Epithelial cell of proximal tubule (primary cell): ENCODE measurements around the gene CYP27C1. TPM values are rescaled to one million over a fixed set of nuclear protein-coding genes. Genes with fewer than 3 reads are reported as not detected.

ENCODE experiments used
- DNase-seq: peaks from one replicate; pipeline ENCODE4 v3.0.0-alpha.2; 2011; ENCODE audit warnings: low read depth
- H3K4me3 ChIP-seq: 2 replicates; pipeline ENCODE4 v1.5.1; 2011; ENCODE audit warnings: low read depth, mild to moderate bottlenecking, low read length
- total RNA-seq: library from RNA; depleted of rRNA; stranded (reverse); fragments of >200 nt; gene quantifications from 2 replicates; pipeline ENCODE4 v1.2.3, GENCODE V29; 2015
- TF ChIP-seq, protein P1 (sequence below): conservative IDR thresholded peaks from 2 replicates; pipeline ENCODE4 v1.5.1; 2012; ENCODE audit warnings: low read depth, mild to moderate bottlenecking, low read length

Gene CYP27C1
- total RNA-seq, 1 donor from 2014 or later = 0.52 TPM

DNA sequence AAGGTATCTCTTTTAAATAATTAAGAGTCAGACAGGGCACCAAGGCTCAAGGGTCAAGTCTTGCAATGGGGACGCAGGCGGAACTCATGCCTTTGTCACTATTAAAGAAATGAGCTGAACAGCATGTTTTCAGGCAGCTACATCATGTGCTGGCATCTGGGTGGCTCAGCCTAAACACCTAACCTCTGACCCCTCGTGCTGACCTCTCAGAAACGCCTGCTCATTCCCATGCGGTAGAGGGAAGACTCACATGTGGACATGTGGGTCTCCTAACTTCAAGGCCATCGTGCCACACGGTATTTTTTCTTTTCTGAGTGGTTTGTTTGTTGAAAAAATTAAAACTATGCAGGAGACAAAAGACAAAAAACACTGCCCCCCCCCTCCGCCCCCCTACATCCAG lies 31.3 kb downstream of the CYP27C1 start:
- H3K4me3 ChIP-seq = no peak overlapping the region
- TF ChIP-seq, protein P1, sequence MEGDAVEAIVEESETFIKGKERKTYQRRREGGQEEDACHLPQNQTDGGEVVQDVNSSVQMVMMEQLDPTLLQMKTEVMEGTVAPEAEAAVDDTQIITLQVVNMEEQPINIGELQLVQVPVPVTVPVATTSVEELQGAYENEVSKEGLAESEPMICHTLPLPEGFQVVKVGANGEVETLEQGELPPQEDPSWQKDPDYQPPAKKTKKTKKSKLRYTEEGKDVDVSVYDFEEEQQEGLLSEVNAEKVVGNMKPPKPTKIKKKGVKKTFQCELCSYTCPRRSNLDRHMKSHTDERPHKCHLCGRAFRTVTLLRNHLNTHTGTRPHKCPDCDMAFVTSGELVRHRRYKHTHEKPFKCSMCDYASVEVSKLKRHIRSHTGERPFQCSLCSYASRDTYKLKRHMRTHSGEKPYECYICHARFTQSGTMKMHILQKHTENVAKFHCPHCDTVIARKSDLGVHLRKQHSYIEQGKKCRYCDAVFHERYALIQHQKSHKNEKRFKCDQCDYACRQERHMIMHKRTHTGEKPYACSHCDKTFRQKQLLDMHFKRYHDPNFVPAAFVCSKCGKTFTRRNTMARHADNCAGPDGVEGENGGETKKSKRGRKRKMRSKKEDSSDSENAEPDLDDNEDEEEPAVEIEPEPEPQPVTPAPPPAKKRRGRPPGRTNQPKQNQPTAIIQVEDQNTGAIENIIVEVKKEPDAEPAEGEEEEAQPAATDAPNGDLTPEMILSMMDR = no peak
- no peak for DNase-seq

- TF ChIP-seq, protein P1 = no peak
- H3K4me3 ChIP-seq = no peak overlapping the region
- DNase-seq = no peak
These were observed 32.3 kb downstream of the CYP27C1 start for GRCh38 chr2:127187831-127188230.

GRCh38 chr2:127187081-127187775 lies 32.9 kb downstream of the CYP27C1 start:
- no peak overlapping the region for H3K4me3 ChIP-seq
- DNase-seq = no peak
- TF ChIP-seq, protein P1 = no peak

DNA sequence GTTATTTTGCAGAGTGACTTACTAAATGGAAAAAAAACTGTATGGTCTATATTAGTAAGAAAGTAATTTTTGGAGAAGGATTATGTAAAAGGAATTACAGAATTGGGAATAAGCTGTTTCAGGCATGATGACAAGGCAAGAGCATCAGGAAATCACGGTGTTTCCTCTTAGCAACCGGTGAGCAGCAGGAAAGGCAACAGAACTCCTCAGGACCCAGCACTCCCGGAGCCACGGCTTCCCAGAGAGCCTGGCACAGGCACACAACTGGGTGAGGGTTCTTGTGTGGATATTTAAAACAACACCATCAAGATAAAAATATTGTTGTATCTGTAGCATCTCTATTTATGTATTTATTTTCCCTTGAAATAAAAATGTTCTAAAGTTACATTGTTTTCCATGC lies 34.4 kb downstream of the CYP27C1 start:
- no peak for DNase-seq
- TF ChIP-seq, protein P1 = no peak
- no peak overlapping the region for H3K4me3 ChIP-seq

- TF ChIP-seq, protein P1 = no peak
These were observed 35.0 kb downstream of the CYP27C1 start for GRCh38 chr2:127185093-127185492.

GRCh38 chr2:127183771-127184170 lies 36.3 kb downstream of the CYP27C1 start:
- H3K4me3 ChIP-seq = no peak overlapping the region
- TF ChIP-seq, protein P1 = no peak
- no peak for DNase-seq

More at GRCh38 chr2:127185093-127185492, 35.0 kb downstream of the CYP27C1 start:
- DNase-seq = no peak
- H3K4me3 ChIP-seq = no peak overlapping the region
